AG04449 (cell line): ENCODE data around the gene ANKRD33B.
"Not testable (repeated sequence)": the region's sequence is repeated elsewhere in the genome, so short reads cannot be mapped to it uniquely, and the experiment has no call there.

Experiments
- CTCF ChIA-PET: fragments of 350-600 bp; formaldehyde crosslinking; extraction: SDS; loops from one replicate; lab custom pipeline; 2021; ENCODE audit warnings: antibody characterized with exemption; lab: Yijun Ruan, JAX
- POLR2A ChIA-PET: fragments of 400-600, 350-600 bp; formaldehyde crosslinking; extraction: SDS; loops from one replicate; lab custom pipeline; 2020; ENCODE audit warnings: antibody characterized with exemption, inconsistent platforms; lab: Yijun Ruan, JAX
- DNase-seq: peaks from one replicate; pipeline ENCODE4 v3.0.0-alpha.2; 2010; ENCODE audit warnings: low read depth, low spot score
- H3K4me3 ChIP-seq: 2 replicates; pipeline ENCODE4 v1.5.1; 2011; ENCODE audit warnings: low read depth, mild to moderate bottlenecking, control low read depth, low read length
- CTCF ChIP-seq: IDR thresholded peaks from one replicate; pipeline ENCODE4 v1.5.1; 2011; ENCODE audit warnings: mild to moderate bottlenecking, moderate library complexity, low read length, control low read depth, inconsistent platforms; ENCODE audit not compliant: insufficient read depth; ENCODE audit errors: missing control alignments

The ANKRD33B gene

DNA sequence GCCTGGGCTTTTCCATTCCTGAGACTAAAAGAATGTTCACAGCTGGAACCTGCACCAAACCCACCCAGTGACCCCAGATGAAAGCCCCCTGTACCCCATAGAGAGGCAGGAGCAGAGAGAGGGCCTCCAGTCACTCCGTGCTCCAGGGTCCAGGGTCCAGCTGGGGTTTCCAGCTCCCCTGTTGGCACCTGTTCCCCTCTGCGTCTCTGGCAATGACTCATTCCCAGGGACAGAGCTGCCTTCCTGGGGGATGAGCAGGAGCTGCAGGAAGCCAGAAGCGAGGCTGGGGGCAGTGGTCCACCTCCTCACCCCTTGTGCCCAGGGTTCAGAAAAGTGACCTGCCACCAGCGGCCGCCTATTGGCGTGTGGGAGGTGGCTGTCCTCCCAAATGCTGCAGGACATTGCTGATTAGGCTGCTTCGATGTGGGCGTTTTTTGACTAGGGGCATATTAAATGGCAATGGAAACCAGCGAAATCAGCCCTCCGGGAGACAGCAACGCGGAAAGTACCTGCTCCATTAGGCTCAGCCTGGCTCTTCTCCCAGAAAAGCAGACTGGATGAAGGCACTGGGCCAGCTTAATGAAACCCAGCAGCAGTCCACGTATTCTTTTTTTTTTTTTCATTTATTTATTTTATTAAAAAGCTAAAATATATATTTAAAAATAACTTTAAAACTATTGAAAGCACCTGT, 99.8 kb downstream of the ANKRD33B start:
- no peak overlapping the region for H3K4me3 ChIP-seq
- TF ChIP-seq CTCF, result no peak
- ChIA-PET CTCF (interaction anchor here (0.9 kb wide), 1 partner anchor 37 kb away, joined by 3 read pairs; no protein-coding TSS in a partner anchor), POLR2A (interaction anchor here (0.5 kb wide), 1 partner anchor 210 kb away, joined by 3 read pairs; no protein-coding TSS in a partner anchor)
- DNase-seq, result no peak

- H3K4me3 ChIP-seq, DNase-seq, POLR2A ChIA-PET, CTCF ChIA-PET: not testable (repeated sequence)
Observed at GRCh38 chr5:10664180-10664769, 100.4 kb downstream of the ANKRD33B start.

- ChIA-PET POLR2A (no interaction called here), CTCF (interaction anchor here (1.1 to 1.5 kb wide), 2 partner anchors 10 to 13 kb away, joined by 3 to 4 read pairs; no protein-coding TSS in a partner anchor)
- DNase-seq, result no peak
- H3K4me3 ChIP-seq, result no peak overlapping the region
- no peak for TF ChIP-seq CTCF
Observed at GRCh38 chr5:10665799-10666198, 101.9 kb downstream of the ANKRD33B start.

DNA sequence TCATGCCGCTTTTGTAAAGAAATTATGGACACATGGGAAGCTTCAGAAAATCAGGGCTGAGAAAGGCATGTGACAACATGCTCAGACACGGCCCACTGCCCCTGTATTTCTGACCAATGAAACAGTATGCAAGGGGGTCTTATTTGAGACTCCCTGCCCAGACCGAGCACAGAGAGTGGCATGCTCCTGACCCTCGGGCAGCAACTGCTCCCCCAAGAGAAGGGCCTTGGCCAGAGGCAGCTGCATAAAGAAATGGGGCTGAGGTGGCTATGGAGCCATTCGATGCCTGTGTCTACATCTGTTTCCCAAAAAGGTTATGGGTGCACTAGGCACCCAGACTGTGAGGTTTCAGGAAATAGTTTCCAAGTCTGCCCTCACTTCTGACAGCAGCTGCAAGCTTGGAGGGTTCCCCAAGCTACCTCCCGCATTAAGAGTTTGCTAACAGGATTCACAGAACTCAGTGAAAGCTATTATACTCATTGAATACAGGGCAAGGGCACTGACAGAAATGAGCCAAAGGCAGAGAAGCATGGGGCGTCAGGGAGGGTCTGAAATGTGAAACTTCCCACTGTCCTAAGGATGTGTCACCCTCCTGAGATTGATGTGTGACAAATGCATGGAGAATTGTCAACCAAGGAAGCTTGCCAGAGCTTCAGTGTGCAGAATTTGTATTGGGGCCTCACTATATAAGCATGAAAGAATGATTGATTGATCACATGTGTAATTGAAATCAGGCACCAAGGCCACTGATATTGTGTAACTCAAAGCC, 102.8 kb downstream of the ANKRD33B start:
- CTCF ChIA-PET, result interaction anchor here (0.8 to 1.5 kb wide), 5 partner anchors 9 to 214 kb away, joined by 3 to 7 read pairs (median 3); no protein-coding TSS in a partner anchor
- DNase-seq, result no peak

DNA sequence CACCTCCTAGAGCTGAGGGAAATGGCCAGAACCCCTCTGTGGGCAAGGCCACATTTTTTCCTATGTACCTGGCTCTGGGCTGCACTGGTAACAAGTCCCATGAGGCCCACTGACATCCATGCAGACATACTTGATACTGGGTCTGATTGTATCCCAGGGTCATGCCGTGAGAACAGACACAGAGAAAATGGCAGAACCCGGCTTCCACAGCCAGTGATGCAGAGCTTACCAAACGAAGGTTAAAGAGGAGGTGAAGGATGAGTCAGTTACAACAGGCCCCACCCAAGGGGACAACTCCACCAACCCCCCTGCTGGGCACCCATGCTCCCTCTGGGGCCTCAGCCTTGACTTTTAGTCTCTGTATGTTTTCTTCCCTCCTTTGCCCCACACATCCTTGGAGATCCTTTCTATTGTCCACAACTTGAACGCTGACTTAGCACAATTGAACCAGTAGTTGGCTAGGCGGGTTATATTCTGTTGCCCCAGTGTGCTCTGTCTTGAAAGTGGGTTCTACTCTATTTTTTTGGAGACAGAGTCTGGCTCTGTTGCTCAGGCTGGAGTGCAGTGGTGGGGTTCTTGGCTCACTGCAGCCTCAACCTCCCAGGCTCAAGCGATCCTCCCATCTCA, 103.7 kb downstream of the ANKRD33B start:
- CTCF ChIA-PET, result interaction anchor here (0.9 to 1.2 kb wide), 3 partner anchors 24 to 215 kb away, joined by 3 to 7 read pairs (median 3); no protein-coding TSS in a partner anchor
- TF ChIP-seq CTCF, result no peak
- POLR2A ChIA-PET, result no interaction called here
- H3K4me3 ChIP-seq, result no peak overlapping the region
- DNase-seq, result no peak

More for the DNA sequence above, 102.8 kb downstream of the ANKRD33B start:
- no peak for TF ChIP-seq CTCF
- POLR2A ChIA-PET, result no interaction called here
- H3K4me3 ChIP-seq, result no peak overlapping the region

DNA sequence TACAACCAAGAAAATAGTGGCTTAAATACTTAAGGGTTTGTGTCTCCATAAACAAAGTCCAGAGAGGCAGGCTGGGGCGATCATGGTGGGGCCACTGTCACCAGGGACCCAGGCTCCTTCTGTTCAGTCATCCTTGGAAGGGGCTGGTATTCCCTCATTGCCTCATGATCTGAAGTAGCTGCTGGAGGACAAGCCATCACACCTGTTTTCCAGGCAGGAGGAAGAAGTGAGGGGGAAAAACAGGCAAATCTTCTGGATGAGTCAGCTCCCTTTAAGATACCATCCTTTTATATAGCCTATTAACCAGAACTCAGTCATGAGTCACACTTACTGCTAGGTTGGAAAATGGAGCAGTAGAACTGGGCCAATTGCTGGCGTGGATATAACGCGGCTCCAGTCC, 104.8 kb downstream of the ANKRD33B start:
- TF ChIP-seq CTCF, result no peak
- ChIA-PET CTCF (interaction anchor here (0.6 to 0.9 kb wide), 2 partner anchors 22 to 66 kb away, joined by 3 read pairs; no protein-coding TSS in a partner anchor), POLR2A (interaction anchor here (0.6 kb wide), 1 partner anchor 71 kb away, joined by 4 read pairs; no protein-coding TSS in a partner anchor)
- DNase-seq, result no peak
- H3K4me3 ChIP-seq, result no peak overlapping the region
